ENCODE measurements around the gene MAP6D1.

MAP6D1 gene

DNA sequence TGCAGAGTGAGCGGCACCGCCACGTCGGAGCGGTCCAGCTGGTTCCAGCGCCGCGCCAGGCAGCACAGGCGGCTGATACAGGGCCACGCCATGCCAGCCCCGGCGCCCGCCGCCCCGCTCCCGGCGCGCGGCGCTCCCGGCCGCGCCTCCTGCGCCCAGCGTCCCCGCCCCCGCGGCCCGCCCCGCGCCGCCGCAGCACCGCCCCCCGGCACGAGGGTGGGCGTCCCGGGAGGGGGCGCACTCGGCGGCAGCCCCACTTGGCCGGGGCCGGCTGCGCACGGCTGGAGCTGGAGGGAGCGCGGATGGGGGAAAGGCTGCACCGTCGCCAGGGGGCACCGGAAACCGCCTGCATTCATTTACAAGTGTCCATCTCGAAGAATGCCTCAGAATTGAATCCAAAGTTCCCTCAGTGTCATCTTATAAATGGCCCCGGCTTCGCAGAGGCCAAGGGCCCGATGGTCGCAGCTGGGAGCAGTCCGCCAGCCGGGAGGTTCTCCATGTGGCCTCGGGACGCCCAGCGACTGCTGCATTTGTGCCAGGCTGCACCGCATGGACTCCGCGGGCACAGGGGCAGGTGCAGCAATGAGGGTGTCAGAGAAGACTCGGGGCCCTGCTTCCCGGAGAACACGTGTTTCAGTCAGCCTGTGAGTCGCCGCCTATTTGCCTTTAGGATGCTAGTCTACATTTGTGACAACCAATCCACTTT lies at the start of gene MAP6D1:
MAP6D1 (minus strand) TSS at position 122 of the 706 bp plus-strand sequence; CDS start at position 92, 30 bp downstream.
- peak; percentile 68 for DNase-seq

DNA sequence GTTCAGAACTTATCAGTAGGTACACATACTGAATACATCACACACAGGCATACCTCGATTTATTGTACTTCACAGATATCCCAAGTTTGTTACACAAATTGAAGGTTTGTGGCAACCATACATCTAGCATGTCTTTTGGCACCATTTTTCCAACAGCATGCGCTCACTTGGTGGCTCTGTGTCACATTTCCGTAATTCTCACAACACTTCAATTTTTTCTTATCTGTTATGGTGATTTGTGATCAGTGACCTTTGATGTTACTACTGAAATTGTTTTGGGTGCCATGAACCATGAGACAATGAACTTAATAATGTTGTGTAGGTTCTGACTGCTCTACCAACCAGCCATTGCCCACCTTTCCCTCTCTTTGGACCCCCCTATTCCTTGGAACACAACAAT lies 48.5 kb upstream of the MAP6D1 start:
- no peak for DNase-seq

DNA sequence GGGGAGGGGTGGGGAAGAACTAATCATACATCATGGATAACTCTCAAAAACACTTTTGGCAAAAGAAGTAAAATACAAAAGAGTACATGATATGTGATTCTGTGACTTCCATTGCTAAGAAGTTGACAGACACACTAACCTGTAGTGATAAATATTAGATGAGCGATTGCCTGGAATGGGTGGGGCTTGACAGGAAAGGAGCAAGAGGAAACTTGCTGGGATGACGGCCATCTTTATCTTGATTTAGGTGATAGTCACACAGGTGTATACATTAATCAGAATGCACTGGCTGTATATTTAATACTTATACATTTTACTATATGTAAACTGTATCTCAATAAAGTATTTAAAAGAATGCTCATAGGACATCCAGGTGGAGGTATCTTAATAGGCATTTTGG lies 46.2 kb upstream of the MAP6D1 start:
- DNase-seq = no peak

DNA sequence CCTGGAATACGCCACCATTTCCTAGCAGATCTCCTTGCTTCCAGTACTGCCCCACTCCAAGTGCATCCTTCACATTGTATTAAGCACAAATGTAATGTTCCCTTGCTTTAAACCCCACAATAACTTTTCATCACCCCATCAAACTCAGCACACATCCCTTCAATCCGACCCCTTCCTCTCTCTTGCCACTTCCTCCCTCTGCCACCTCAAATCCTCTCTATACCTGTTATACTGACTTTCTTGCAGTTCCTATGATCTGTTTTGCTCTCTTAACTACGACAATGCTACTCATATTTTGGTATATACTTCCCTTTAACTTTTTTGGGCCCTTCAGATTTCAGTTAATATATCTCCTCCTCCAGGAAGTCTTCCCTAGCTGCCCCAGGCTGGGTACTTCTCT lies 45.2 kb upstream of the MAP6D1 start:
- DNase-seq = no peak

DNA sequence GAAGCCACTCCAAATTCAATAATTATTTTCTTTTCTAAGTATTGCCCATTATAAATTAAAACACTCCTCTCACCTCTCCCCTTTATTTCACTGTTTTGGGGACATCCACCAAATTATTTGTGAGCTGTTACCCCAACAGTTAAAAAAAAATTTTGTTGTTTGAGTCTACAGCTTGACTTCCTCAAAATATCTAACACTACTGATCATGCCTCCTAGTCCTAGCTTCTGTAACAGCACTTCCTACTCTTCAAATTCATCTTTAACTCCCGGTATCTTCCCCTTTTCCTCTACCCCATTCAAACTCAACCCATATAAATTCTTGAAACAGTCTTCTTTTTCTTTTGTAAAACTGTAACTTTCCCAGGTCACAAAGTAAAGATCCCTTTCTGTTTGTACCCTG lies 43.4 kb upstream of the MAP6D1 start:
- DNase-seq = no peak

GRCh38 chr3:183862610-183863009 lies 37.2 kb upstream of the MAP6D1 start:
- no peak for DNase-seq

DNA sequence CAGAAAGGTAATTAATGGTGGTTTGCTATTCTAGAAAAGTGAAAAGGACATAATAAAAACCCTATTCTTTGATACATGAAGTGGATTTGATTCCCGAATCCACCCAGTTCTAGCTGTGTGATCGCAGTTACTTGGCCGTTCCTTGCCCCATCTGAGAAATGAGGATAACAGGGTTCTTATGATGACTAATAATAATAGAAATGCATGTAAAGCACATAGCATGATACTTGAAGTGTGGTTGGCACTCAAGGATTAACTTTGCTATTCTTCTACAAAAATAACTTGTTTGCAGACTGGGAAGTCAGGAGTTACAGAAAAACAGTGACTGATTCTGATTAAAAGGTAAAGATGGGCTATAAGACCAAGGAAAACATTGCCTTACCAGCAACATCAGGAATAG lies 32.5 kb upstream of the MAP6D1 start:
- DNase-seq = no peak

- DNase-seq = no peak
These were observed 29.1 kb upstream of the MAP6D1 start for GRCh38 chr3:183854318-183855035.

DNA sequence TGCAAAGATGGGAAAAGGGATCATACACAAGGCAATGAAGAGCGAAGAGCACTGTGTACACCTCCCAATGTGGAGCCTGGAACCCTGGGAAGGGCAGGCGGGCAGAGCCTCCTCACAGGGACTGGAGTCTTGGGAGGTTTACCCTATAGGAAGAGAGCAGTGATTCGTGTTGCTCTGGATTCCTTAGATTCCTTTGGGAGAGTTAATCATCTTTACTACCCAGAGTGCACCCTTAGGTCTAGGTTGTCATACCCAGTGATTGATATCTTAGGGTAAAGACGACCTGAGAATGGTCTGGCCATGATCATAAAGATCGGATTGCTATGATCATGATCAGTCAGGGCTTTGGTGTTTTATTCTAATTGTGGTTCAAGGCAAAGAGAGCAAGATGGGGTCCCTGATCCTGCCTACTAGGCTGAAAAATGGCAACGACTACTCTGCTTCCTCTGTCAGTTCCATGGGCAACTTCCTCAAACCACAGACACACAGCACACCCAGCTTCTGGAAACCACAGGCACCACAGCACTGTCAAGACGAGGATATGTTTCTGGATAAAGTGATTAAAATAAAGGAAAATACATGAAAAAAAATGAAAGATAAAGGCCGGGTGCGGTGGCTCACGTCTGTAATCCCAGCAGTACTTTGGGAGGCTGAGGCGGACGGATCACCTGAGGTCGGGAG lies 20.4 kb upstream of the MAP6D1 start:
- no peak for DNase-seq

DNA sequence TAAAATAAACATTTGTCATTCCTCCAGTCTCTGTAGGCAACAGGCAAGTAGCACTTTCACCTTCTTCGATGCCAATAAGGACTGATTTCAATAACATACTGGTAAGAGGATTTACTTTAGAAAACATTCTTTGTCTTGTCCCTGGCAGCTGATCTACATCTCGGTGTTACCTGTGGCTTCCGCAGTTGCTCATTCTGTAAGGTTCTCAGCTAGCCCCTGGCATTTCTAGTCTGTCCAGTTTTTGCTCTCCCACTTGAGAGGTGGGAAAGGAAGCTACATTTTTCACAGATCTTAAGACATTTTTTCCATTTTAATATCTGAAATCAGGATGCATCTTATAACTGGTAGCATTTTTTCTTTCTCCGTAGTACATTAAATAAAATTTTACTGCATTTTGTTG lies 19.7 kb upstream of the MAP6D1 start:
- no peak for DNase-seq

- no peak for DNase-seq
These were observed 19.2 kb upstream of the MAP6D1 start for GRCh38 chr3:183844606-183845005.

DNA sequence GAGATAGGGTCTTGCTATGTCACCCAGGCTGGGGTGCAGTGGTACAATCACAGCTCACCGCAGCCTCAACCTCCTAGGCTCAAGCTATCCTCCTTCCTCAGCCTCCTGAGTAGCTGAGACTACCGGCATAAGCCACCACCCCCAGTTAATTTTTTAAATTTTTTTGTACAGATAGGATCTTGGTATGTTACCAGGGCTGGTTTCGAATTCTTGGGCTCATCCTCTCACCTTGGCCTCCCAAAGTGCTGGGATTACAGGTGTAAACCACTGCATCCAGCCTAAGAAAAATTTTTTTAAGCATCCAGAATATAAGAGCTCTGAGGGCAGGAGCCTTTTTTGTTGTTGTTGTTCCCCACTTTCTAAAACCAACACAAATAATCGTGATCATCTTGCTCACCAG lies 14.4 kb upstream of the MAP6D1 start:
- no peak for DNase-seq

DNA sequence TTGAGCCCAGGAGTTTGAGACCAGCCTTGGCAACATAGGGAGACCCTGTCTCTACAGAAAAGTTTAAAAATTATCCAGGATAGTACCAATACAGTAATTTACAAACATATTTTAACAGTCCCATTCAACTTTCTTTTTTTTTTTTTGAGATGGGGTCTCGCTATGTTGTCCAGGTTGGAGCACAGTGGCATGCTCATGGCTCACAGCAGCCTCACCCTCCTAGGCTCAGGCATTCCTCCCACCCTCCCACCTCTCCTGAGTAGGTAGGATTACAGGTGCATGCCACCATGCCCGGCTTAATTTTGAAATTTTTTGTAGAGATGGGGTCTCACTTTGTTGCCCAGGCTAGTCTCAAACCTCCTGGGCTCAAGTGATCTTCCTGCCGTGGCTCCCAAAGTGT lies 12.5 kb upstream of the MAP6D1 start:
- no peak for DNase-seq

DNA sequence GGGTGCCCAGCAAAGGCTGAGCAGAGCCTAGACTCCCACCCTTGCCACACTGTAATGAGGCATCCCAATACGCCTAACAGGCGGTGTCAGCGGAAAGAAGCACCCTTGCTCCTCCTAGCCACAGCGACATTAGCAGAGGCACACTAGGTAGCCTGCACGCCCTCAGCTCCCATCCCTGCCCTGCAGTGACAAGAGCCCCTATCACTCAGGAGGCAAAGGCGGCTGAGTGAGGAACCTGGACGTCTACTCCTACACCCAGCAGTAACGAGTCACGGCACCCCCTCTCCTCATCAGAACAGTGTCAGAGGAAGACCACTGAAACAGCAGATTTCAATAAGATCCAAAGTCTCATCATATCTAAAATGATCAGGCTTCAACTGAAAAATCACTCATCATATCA lies 12.0 kb upstream of the MAP6D1 start:
- no peak for DNase-seq

GRCh38 chr3:183833516-183833915 lies 8.1 kb upstream of the MAP6D1 start:
- DNase-seq = no peak

DNA sequence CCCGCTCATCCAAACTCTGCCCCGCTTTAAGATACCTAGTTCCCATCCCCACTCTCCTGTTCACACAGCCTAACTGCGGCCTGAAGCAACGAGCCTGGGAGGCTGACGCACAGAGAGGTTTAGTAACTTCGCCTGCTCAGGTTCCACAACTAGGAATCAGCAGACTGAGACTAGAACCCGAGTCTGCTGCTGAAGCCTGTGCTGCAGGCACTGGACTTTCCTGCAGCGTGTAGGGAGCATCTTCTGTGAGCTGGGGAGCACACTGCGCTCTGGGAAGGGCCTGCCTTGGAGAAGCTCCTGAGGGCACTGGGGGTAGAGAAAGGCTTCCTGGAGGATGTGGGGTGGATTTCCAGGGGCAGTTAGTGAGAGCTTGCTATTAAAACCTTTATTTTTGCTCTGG lies 4.8 kb upstream of the MAP6D1 start:
- no peak for DNase-seq

DNA sequence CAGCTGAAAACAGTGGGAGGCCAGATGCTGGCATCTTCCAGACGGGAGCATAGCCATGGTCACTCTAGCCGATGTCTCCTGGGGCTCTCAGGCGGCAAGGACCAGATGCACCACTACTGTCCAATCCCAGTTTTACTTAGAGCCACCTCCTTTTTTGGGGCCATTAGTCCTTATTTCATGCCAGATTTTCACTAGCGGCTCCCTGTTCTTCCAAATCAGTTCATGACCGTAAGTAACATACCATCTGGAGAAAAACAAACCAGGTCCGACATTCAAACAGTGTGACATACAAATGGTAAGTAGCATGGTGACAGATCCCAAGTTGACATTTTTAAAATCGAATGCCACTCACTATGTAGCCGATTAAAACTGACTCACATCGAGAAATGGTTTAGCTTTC lies 4.1 kb upstream of the MAP6D1 start:
- no peak for DNase-seq

- DNase-seq = no peak
These were observed 3.1 kb upstream of the MAP6D1 start for GRCh38 chr3:183828538-183828870.

GRCh38 chr3:183827809-183828537 lies 2.6 kb upstream of the MAP6D1 start:
- no peak for DNase-seq

DNA sequence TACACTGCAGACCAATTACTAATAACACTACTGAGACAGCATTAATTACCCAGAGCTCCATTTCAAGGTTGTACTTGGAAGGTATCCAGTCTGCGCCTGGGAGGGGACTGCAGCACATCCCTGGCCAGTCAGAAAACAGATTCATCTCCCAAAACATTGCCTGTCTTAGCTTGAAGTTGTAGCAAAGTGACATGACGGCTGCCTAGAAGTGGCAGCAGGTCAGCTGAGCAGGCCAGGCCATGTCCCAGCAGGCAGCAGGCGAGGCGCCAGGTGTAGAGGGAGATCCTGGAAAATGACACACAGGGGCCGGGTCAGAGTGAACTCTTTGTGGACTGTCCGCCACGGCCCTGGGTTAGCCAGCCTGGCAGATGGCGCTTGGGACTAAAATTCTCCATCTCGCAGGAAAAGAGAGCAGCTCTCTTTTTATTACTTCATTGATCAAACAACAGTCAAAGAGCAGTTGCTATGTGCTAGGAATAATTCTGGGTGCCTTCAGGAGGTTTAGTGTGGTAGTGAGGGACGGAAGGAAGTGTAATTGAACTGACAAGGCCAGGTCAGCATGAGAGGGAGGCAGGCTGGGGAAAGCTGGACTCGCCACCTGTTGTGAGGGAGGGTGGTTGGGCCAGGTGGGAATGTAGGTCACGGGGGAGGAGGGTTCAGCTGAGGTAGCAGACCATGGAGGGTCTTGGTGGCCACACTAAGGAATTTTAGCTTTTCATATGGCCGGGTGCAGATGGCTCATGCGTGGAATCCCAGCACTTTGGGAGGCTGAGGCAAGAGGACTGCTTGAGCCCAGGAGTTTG lies 1.3 kb upstream of the MAP6D1 start:
- no peak for DNase-seq

DNA sequence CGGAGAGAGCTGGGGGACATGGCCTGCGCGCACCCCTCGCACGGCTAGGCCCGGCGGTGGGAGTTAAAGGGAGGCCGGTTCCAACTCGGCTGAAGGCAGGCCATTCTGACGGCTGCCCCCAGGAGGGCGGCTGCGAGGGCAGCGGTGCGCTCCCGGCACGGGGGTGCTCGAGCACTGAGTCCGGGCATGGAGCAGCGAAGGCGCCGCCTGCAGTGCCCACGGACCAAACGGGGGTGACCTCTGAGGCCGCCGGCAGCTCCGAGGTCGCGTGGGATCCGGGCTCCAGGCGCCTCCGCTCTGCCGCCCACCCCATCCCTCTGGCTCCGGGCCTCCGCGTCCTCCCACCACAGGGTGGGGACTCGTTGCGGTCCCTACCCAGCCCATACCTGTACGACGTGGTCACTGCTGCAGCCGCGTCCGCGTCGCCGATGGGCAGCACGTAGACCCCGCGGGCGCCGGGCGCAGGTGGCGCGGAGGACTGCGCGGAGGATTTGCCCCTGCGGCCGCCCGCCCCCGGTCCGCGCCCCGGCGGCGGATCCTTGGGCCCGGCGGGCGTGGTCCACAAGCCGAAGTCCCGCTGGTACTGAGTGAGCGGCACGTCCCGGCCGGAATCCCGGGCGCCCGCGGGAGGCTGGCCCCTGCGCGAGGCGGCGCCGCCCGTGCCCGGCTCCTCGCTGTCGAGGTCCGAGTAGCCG lies 469 bp downstream of the MAP6D1 start:
- peak; percentile 43 for DNase-seq

DNA sequence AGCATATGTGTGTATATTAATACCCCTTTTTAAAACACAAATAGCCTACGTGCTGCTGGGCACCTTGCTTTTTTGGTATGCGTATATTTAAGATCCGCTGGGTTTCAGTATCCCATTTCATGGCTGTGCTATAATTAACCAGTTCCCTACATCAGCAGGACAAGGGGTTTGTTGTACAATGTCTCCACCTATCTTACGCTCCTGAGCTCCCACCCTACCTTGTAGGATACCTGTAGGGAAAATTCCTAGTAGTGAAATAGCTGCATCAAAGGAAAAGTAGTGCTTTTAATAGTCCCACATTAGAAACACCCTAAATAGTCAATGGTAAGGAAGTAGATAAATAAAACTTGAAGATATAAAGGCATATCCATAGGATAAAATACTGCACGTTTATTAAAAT lies 1.4 kb downstream of the MAP6D1 start:
- DNase-seq = no peak

Data from stimulated activated CD8-positive, alpha-beta memory T cell treated with anti-CD3 and anti-CD28 coated beads, Interleukin-4, amount 100 ng/mL, for 48 hours (primary cell).